ENCODE measurements around the gene ADCY7. TPM values are rescaled to one million over a fixed set of nuclear protein-coding genes. Genes with fewer than 3 reads are reported as not detected.
A peak's percentile ranks its signal among the peaks of the same experiment; 100 is the strongest.

ADCY7 gene
- total RNA-seq, 6 experiments from 2014 or later = 2.5 to 10.2 (median 6.5) TPM

- Histone ChIP-seq H3K36me3 (no peaks in the 10 kb centered on the region), H3K4me3 (no peak overlapping the region), H3K4me1 (no peaks in the 10 kb centered on the region), H3K27ac (no peak overlapping the region), H3K27me3 (no peaks in the 10 kb centered on the region), H3K9me3 (no peaks in the 10 kb centered on the region)
- TF ChIP-seq CTCF (IDR thresholded peaks at IDR 0.05) (no peak), POLR2A (IDR thresholded peaks at IDR 0.05) (no peak)
- WGBS (ENCODE audit: insufficient coverage, low coverage, low lambda C conversion rate, missing lambda C conversion rate) = 41% methylated on average over 2 of the region's 9 CpGs
- peak in 1 of 4 donors; percentile 34 for ATAC-seq
- no peak for DNase-seq
- intact Hi-C loops (cut with DNase I) = no loop called here
These were observed 14.2 kb upstream of the ADCY7 start for GRCh38 chr16:50252082-50252611.

- no peaks in the 10 kb centered on the region for H3K27me3 ChIP-seq
- intact Hi-C loops (cut with DNase I) = no loop called here
- H3K9me3 ChIP-seq = no peaks in the 10 kb centered on the region
- 59% methylated on average over 10 of the region's 12 CpGs for WGBS (ENCODE audit: insufficient coverage, low coverage, low lambda C conversion rate, missing lambda C conversion rate)
- DNase-seq (no peak), ATAC-seq (no peak)
- H3K4me3 ChIP-seq = no peak overlapping the region
- no peak for TF ChIP-seq POLR2A (IDR thresholded peaks at IDR 0.05)
- TF ChIP-seq CTCF (IDR thresholded peaks at IDR 0.05) = no peak
- H3K27ac ChIP-seq = no peak overlapping the region
- no peaks in the 10 kb centered on the region for H3K4me1 ChIP-seq
- H3K36me3 ChIP-seq = no peaks in the 10 kb centered on the region
These were observed 13.4 kb upstream of the ADCY7 start for GRCh38 chr16:50252874-50253513.

- H3K9me3 ChIP-seq = no peaks in the 10 kb centered on the region
- WGBS (ENCODE audit: insufficient coverage, low coverage, low lambda C conversion rate, missing lambda C conversion rate) = 87% methylated on average over 3 of the region's 8 CpGs
- DNase-seq = no peak
- no peaks in the 10 kb centered on the region for H3K36me3 ChIP-seq
- no peaks in the 10 kb centered on the region for H3K4me1 ChIP-seq
- no peak overlapping the region for H3K4me3 ChIP-seq
- intact Hi-C loops (cut with DNase I) = no loop called here
- no peak for ATAC-seq
- H3K27ac ChIP-seq = no peak overlapping the region
- TF ChIP-seq CTCF (IDR thresholded peaks at IDR 0.05) = no peak
- TF ChIP-seq POLR2A (IDR thresholded peaks at IDR 0.05) = no peak
- H3K27me3 ChIP-seq = no peaks in the 10 kb centered on the region
These were observed 12.8 kb upstream of the ADCY7 start for GRCh38 chr16:50253514-50253910.

- no peak for ATAC-seq
- WGBS (ENCODE audit: insufficient coverage, low coverage, low lambda C conversion rate, missing lambda C conversion rate) = 86% methylated on average over 6 of the region's 7 CpGs
These were observed 12.3 kb upstream of the ADCY7 start for GRCh38 chr16:50254072-50254471.

More at GRCh38 chr16:50254072-50254471, 12.3 kb upstream of the ADCY7 start:
- Histone ChIP-seq H3K27ac (no peak overlapping the region), H3K9me3 (no peaks in the 10 kb centered on the region), H3K27me3 (no peaks in the 10 kb centered on the region), H3K4me3 (no peak overlapping the region), H3K4me1 (no peaks in the 10 kb centered on the region), H3K36me3 (no peaks in the 10 kb centered on the region)
- DNase-seq = no peak
- TF ChIP-seq CTCF (IDR thresholded peaks at IDR 0.05) (no peak), POLR2A (IDR thresholded peaks at IDR 0.05) (no peak)
- intact Hi-C loops (cut with DNase I) = no loop called here

Measured in right lobe of liver (tissue), 6 donors.